HK-2 (cell line): Measurements from ENCODE around the gene BICD1.
A peak's percentile ranks its signal among the peaks of the same experiment; 100 is the strongest.

Experiments
- DNase-seq: peaks from one replicate; pipeline ENCODE4 v3.0.0-alpha.2; 2018; ENCODE audit not compliant: unreplicated experiment

BICD1 gene

GRCh38 chr12:32281098-32281497 lies 174.5 kb downstream of the BICD1 start:
- no peak for DNase-seq

GRCh38 chr12:32284561-32284960 lies 177.9 kb downstream of the BICD1 start:
- DNase-seq, result no peak

- DNase-seq, result no peak
Observed at GRCh38 chr12:32285021-32285420, 178.4 kb downstream of the BICD1 start.

GRCh38 chr12:32285489-32285888 lies 178.8 kb downstream of the BICD1 start:
- DNase-seq, result no peak

GRCh38 chr12:32290411-32290810 lies 183.8 kb downstream of the BICD1 start:
- DNase-seq, result no peak

- DNase-seq, result no peak
Observed at GRCh38 chr12:32292151-32292550, 185.5 kb downstream of the BICD1 start.

- DNase-seq, result no peak
Observed at GRCh38 chr12:32293808-32294419, 187.3 kb downstream of the BICD1 start.

GRCh38 chr12:32296567-32296966 lies 189.9 kb downstream of the BICD1 start:
- peak; percentile 81 for DNase-seq

- no peak for DNase-seq
Observed at GRCh38 chr12:32298917-32299316, 192.3 kb downstream of the BICD1 start.

- no peak for DNase-seq
Observed at GRCh38 chr12:32301216-32301615, 194.6 kb downstream of the BICD1 start.

- DNase-seq, result no peak
Observed at GRCh38 chr12:32302218-32303173, 195.8 kb downstream of the BICD1 start.

- no peak for DNase-seq
Observed at GRCh38 chr12:32303174-32303549, 196.5 kb downstream of the BICD1 start.

- no peak for DNase-seq
Observed at GRCh38 chr12:32305163-32305562, 198.5 kb downstream of the BICD1 start.

- no peak for DNase-seq
Observed at GRCh38 chr12:32307326-32307725, 200.7 kb downstream of the BICD1 start.

GRCh38 chr12:32309811-32310736 lies 203.4 kb downstream of the BICD1 start:
- no peak for DNase-seq

- no peak for DNase-seq
Observed at GRCh38 chr12:32312049-32312670, 205.5 kb downstream of the BICD1 start.

GRCh38 chr12:32322354-32322753 lies 215.7 kb downstream of the BICD1 start:
- DNase-seq, result no peak

GRCh38 chr12:32331133-32331532 lies 224.5 kb downstream of the BICD1 start:
- no peak for DNase-seq

- no peak for DNase-seq
Observed at GRCh38 chr12:32332446-32332845, 225.8 kb downstream of the BICD1 start.

GRCh38 chr12:32334371-32334777 lies 227.7 kb downstream of the BICD1 start:
- no peak for DNase-seq

- no peak for DNase-seq
Observed at GRCh38 chr12:32336261-32336660, 229.6 kb downstream of the BICD1 start.

GRCh38 chr12:32343496-32343895 lies 236.8 kb downstream of the BICD1 start:
- DNase-seq, result no peak
